GM18498 (cell line): ENCODE results near the gene ASMTL.
"Not testable (repeated sequence)": the region's sequence is repeated elsewhere in the genome, so short reads cannot be mapped to it uniquely, and the experiment has no call there.

ENCODE experiments used
- ATAC-seq: cut with Tn5 transposase; IDR thresholded peaks from one replicate; pipeline ENCODE4 v1.9.1; 2021; ENCODE audit warnings: mild to moderate bottlenecking, moderate library complexity; ENCODE audit not compliant: unreplicated experiment

ASMTL gene

GRCh38 chrX:1442016-1442665 lies 10.6 kb downstream of the ASMTL start:
- no peak for ATAC-seq

GRCh38 chrX:1440506-1440905 lies 12.2 kb downstream of the ASMTL start:
- no peak for ATAC-seq

DNA sequence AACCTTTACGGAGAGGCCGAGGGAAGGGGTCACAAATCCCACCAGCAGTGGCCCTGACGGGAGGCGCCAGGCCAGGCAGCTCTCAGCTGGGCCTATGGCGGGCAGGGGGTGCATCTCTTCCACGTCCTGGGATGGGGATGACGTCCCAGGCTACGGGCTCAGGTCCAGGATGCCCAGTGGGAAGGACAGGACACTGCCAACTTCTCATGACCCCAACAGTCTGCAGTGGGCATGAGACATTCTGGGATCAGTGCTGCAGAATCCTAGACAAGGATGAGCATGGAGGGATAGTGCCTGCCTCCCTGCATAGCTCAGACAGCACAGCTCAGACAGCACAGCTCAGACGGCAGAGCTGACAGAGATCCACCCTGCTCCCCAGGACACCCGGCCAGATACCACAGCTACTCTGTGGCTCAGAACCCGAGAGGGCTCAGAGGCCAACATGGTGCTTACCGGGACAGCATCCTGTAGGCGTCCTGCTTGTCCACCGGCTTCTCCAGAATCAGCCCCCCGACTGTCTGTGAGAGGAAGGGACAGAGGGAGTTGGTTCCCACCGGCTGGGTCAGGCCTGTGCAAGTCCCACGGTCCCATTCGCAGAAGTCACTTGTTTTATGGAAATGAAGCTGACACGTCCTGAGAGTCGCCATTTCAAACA lies 17.3 kb downstream of the ASMTL start:
- ATAC-seq = no peak

DNA sequence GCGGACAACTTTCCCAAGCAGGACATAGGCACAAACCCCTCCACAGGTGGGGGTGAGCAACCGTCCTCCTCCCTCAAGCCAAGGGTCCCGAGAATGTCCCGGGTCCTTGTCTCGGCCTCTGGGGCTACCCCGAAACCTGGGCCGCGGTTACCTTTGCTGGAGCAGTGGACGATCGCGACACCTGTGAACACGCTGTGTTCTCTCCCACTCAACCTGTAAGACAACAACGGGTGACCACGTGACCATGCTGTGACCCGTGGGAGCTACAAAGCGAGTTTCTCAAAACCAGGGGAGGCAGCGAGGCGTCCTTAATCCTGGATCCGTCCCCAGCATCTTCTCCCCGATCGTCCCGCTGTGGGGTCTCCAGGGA lies 17.9 kb downstream of the ASMTL start:
- no peak for ATAC-seq

DNA sequence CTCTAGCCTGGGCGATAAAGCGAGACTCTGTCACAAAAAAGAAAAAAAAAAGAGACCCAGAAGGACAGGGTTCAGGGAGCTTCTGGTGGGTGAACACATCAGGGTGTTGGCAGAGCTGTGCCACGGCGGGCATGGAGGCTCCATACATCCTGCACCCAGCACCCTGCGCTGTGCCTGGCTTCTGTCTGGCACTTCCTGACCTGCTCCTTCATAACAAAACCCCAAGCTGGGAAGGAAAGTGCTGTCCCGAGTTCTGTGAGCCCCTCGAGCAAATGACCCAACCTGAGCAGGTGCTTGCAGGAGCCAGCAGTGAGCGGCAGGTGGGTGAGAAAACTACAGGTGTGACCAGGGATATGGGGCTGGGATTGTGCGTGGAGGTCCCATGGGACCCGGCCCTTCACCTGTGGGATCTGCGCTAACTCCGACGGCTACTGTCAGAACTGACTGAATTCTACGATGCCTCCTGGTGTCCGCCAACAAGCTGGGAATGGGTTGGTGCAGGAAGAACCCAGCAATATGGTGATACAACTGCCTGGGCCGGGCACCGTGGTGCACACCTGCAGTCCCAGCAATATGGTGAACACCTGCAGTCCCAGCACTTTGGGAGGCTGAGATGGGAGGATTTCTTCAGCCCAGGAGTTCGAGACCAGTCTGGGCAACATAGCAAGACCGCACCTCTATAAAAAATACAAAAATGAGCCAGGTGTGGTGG lies 18.9 kb downstream of the ASMTL start:
- no peak for ATAC-seq

DNA sequence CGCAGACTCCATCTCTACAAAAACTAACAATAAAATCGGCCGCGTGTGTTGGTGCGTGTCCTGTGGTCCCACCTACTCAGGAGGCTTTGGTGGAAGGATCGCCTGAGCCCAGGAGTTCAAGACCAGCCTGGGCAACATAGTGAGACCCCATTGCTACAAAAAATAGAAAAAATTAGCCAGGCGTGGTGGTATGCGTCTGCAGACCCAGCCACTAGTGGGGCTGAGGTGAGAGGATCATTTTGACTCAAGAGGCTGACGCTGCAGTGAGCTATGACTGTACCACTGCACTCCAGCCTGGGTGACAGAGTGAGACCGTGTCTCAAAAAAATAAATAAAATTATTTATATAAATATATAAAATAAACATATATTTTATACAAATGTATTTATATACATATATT lies 22.3 kb downstream of the ASMTL start:
- no peak for ATAC-seq

DNA sequence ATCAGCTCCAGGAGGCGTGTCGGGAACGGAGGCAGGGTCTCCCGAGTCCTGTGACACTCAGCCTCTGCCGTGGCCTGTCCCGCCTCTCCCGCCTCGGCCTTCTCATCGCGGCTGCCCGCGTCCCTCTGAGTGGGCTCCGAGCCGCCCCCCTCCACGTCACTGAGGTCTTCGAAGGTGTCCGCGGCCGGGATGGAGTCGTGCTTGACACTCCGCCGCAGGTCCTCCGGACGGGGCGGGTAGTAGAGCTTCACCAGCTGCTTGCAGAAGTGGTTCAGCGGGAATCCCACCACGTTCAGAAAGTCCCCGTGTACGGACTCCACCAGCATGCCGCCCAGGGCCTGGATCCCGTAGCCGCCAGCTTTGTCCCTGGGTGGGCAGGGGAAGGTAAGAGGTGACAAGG lies 25.0 kb downstream of the ASMTL start:
- ATAC-seq = no peak

GRCh38 chrX:1426321-1426720 lies 26.4 kb downstream of the ASMTL start:
- not testable (repeated sequence) for ATAC-seq

GRCh38 chrX:1425381-1425780 lies 27.3 kb downstream of the ASMTL start:
- ATAC-seq = no peak

DNA sequence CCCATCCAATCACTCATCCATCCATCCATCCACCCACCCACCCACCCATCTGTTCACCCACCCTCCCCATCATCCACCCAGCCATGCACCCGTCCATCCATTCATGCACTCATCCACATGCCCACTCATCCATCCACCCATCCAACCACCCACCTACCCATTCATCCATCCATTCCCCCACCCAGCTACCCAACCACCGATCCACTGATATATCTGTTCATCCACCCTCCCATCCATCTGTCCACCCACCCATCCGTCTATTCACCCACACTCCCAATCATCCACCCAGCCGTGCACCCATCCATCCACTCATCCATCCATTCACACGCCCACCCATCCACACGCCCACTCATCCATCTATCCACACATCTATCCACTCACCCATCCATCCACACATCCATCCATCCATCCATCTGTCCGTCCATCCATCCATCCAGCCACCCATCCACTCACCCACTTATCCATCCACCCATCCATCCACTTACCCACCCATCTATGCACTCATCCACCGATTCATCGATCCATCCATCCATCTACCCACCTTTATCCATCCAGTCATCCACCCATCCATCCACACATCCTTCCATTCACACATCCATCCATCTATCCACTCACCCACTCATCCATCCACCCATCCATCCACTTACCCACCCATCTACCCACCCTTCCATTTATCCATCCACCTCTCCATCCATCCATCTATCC lies 28.4 kb downstream of the ASMTL start:
- ATAC-seq = no peak

DNA sequence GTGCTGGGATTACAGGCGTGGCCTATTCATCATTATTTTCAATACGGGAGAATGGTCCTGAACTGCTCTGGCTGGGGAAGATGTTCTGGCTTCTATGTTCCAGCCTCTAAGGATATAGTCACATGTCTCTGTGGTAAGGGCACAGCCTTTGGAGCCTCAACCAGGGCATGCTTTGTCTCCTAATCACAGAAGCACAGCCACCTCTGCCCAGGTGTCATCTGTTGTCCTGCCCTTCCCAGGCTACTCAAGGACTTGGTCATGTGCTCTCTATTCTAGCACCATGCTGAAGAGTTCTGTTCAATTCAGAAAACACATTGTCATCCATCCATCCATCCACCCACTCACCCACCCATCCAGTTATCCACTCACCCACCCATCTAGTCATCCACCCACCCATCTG lies 29.5 kb downstream of the ASMTL start:
- ATAC-seq = no peak

DNA sequence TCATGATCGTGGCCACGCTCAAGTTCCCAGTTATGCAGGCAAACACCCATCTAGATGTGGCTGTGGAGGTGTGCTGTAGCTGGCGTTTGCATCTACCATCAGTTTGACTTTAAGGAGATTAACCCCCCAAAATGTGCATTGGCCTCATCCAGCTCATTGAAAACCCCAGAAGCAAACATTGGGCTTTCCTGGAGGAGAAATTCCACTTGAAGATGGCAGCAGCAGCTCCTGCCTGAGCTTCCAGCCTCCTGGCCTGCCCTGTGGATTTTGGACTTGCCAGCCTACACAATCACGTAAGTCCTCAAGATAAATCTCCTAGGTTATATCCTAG lies 30.6 kb downstream of the ASMTL start:
- no peak for ATAC-seq

DNA sequence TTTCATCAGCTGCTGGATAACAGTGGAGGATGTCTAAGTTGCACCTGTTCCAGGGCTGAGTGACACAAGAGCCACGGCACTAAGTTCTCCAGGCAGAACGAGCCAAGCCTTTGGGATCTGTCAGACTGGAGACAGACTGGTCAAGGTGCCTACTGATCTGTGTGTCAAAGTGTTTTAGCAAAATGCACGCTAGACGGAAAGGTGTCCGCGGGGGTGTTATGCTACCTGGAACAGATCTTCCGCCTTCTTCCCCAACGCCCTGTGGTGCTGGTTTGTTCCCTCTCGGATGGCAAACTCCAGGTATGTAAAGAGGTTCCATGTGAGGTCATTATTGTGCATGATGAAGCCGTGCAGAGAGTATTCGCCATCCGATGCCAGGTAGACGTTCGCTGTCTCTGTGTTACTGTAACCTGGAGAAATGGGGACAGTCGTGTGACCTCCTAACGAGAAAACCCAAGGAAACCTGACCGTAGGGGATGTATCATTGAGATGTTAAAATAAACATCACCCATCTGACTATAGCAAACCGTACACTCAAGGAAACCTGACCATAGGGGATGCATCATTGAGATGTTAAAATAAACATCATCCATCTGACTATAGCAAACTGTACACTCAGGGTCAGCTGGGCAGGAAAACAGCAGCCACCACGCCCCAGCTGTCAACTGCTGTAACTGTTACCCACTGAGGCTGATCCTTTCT lies 31.1 kb downstream of the ASMTL start:
- ATAC-seq = no peak

GRCh38 chrX:1420371-1420770 lies 32.3 kb downstream of the ASMTL start:
- no peak for ATAC-seq

GRCh38 chrX:1419545-1420355 lies 33.0 kb downstream of the ASMTL start:
- no peak for ATAC-seq

DNA sequence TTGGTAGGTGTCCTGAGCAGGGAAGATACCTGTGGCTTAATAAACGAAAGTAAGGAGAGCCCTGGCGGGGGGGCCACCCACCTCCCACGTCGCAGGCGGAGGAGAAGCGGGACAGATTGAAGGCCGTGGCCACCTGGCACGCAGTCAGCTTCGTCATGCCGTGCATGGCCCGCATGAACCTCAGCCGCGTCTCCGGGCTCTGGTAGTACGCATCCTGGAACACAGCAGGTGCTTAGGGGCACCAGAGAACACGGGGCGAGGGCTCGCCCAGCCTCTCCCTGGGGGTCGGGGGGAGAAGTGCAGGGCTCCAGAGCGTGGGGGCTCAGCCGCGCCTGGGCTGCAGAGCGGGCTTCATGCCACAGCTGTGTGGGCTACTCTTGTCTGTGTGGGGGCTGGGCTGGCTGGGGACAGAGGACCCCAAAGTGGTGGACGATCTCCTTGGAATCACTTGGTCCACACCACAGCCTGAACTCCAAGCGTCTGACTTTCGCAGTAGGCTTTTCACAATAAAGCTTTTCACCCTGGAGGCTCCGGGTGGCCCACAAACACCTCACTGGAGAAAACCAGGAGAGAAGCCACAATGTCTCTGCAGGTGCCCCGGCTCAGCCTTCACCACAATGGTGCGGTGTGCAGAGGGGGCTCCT lies 33.7 kb downstream of the ASMTL start:
- ATAC-seq = no peak

GRCh38 chrX:1417921-1418771 lies 34.6 kb downstream of the ASMTL start:
- ATAC-seq = no peak

GRCh38 chrX:1416965-1417760 lies 35.5 kb downstream of the ASMTL start:
- no peak for ATAC-seq
